Vagina (tissue), 2 donors: Measurements from ENCODE around the gene CKAP2L. TPM values are rescaled to one million over a fixed set of nuclear protein-coding genes. Genes with fewer than 3 reads are reported as not detected.

ENCODE experiments used
- DNase-seq, 2 donors: peaks; one replicate each; pipeline ENCODE4 v3.0.0-alpha.2; 2017; ENCODE audit errors: extremely low spot score in 2 of 2
- H3K27ac ChIP-seq: fragments of 200-600 bp; sonication (generic); one replicate; pipeline ENCODE4 v1.5.1; 2019
- H3K27me3 ChIP-seq: fragments of 200-600 bp; sonication (generic); one replicate; pipeline ENCODE4 v1.5.1; 2019
- H3K36me3 ChIP-seq, 2 donors: fragments of 200-600 bp; sonication (generic); one replicate each; pipeline ENCODE4 v1.5.1; 2017 to 2019
- H3K4me1 ChIP-seq: fragments of 200-600 bp; sonication (generic); one replicate; pipeline ENCODE4 v1.5.1; 2019
- H3K4me3 ChIP-seq, 2 donors: fragments of 200-600 bp; sonication (generic); 1 replicate in 1 of 2; 2 replicates in 1 of 2; pipeline ENCODE4 v1.5.1; 2016 to 2019
- H3K9me3 ChIP-seq: fragments of 200-600 bp; sonication (generic); one replicate; pipeline ENCODE4 v1.5.1; 2019
- CTCF ChIP-seq, 3 experiments: fragments of 450-650 bp in 2 of 3; fragments of 200-600 bp in 1 of 3; sonication (generic) in 1 of 3; IDR thresholded peaks; one replicate each; pipeline ENCODE4 v1.5.1; 2017 to 2019; ENCODE audit warnings: antibody characterized with exemption in 3 of 3, mild to moderate bottlenecking in 2 of 3, moderate library complexity in 2 of 3
- POLR2A ChIP-seq, 2 donors: fragments of 450-650 bp; IDR thresholded peaks; one replicate each; pipeline ENCODE4 v1.6.1; 2017; ENCODE audit warnings: antibody characterized with exemption in 2 of 2, mild to moderate bottlenecking in 2 of 2, moderate library complexity in 2 of 2
- POLR2AphosphoS5 ChIP-seq, 2 donors: sonication (generic); formaldehyde crosslinking; IDR thresholded peaks; one replicate each; pipeline ENCODE4 v1.9.0; 2017; ENCODE audit warnings: antibody characterized with exemption in 2 of 2, mild to moderate bottlenecking in 2 of 2, low read depth in 1 of 2; ENCODE audit not compliant: insufficient read depth in 1 of 2
- intact Hi-C: fragments of 100-400 bp; cut with DNase I; formaldehyde crosslinking; loops from one replicate; pipeline ENCODE4 v1.15.1; 2023
- total RNA-seq: library from RNA; depleted of rRNA; stranded (reverse); fragments of >200 nt; gene quantifications from one replicate; pipeline ENCODE4 v1.2.3, GENCODE V29; 2016

CKAP2L gene
- total RNA-seq, 1 donor from 2014 or later, result 1.2 TPM

- no peak for TF ChIP-seq CTCF (IDR thresholded peaks at IDR 0.05)
- Histone ChIP-seq H3K9me3 (no peaks in the 10 kb centered on the region), H3K27ac (no peak overlapping the region), H3K4me3 (no peak overlapping the region), H3K4me1 (no peaks in the 10 kb centered on the region), H3K36me3 (no peaks in the 10 kb centered on the region), H3K27me3 (no peaks in the 10 kb centered on the region)
- intact Hi-C loops, result no loop called here
- no peak for DNase-seq
Measured at GRCh38 chr2:112779598-112779997, 15.2 kb upstream of the CKAP2L start.

- no peaks in the 10 kb centered on the region for H3K36me3 ChIP-seq
- no peak overlapping the region for H3K27ac ChIP-seq
- DNase-seq, result no peak
- H3K4me1 ChIP-seq, result no peaks in the 10 kb centered on the region
- H3K9me3 ChIP-seq, result no peaks in the 10 kb centered on the region
- no peak overlapping the region for H3K4me3 ChIP-seq
- no peak for TF ChIP-seq POLR2AphosphoS5 (IDR thresholded peaks at IDR 0.05; ENCODE audit: insufficient read depth in 1 of 2, low read depth in 1 of 2)
- TF ChIP-seq POLR2A (IDR thresholded peaks at IDR 0.05), result no peak
- no peaks in the 10 kb centered on the region for H3K27me3 ChIP-seq
- intact Hi-C loops, result no loop called here
Measured at GRCh38 chr2:112777036-112777435, 12.6 kb upstream of the CKAP2L start.

GRCh38 chr2:112776113-112776512 lies 11.7 kb upstream of the CKAP2L start:
- H3K27me3 ChIP-seq, result no peaks in the 10 kb centered on the region
- TF ChIP-seq POLR2A (IDR thresholded peaks at IDR 0.05) (no peak), CTCF (IDR thresholded peaks at IDR 0.05) (no peak), POLR2AphosphoS5 (IDR thresholded peaks at IDR 0.05; ENCODE audit: insufficient read depth in 1 of 2, low read depth in 1 of 2) (no peak)
- no peaks in the 10 kb centered on the region for H3K4me1 ChIP-seq
- no peaks in the 10 kb centered on the region for H3K9me3 ChIP-seq
- no peak overlapping the region for H3K4me3 ChIP-seq
- H3K36me3 ChIP-seq, result no peaks in the 10 kb centered on the region
- no peak for DNase-seq
- H3K27ac ChIP-seq, result no peak overlapping the region
- intact Hi-C loops, result no loop called here

GRCh38 chr2:112774536-112775285 lies 10.3 kb upstream of the CKAP2L start:
- Histone ChIP-seq H3K9me3 (no peaks in the 10 kb centered on the region), H3K27ac (no peak overlapping the region), H3K27me3 (no peaks in the 10 kb centered on the region), H3K4me3 (no peak overlapping the region), H3K4me1 (no peaks in the 10 kb centered on the region), H3K36me3 (no peaks in the 10 kb centered on the region)
- no peak for DNase-seq
- intact Hi-C loops, result no loop called here
- TF ChIP-seq CTCF (IDR thresholded peaks at IDR 0.05) (no peak), POLR2A (IDR thresholded peaks at IDR 0.05) (no peak), POLR2AphosphoS5 (IDR thresholded peaks at IDR 0.05; ENCODE audit: insufficient read depth in 1 of 2, low read depth in 1 of 2) (no peak)

GRCh38 chr2:112773556-112773955 lies 9.1 kb upstream of the CKAP2L start:
- H3K4me1 ChIP-seq, result no peaks in the 10 kb centered on the region
- no peaks in the 10 kb centered on the region for H3K36me3 ChIP-seq
- H3K27me3 ChIP-seq, result no peaks in the 10 kb centered on the region
- H3K27ac ChIP-seq, result no peak overlapping the region
- no peak for DNase-seq
- no peaks in the 10 kb centered on the region for H3K9me3 ChIP-seq
- no peak overlapping the region for H3K4me3 ChIP-seq
- TF ChIP-seq CTCF (IDR thresholded peaks at IDR 0.05) (no peak), POLR2A (IDR thresholded peaks at IDR 0.05) (no peak), POLR2AphosphoS5 (IDR thresholded peaks at IDR 0.05; ENCODE audit: insufficient read depth in 1 of 2, low read depth in 1 of 2) (no peak)
- intact Hi-C loops, result no loop called here
